Measurements from ENCODE around the gene KCNB1.
A peak's percentile ranks its signal among the peaks of the same experiment; 100 is the strongest.

KCNB1 gene

DNA sequence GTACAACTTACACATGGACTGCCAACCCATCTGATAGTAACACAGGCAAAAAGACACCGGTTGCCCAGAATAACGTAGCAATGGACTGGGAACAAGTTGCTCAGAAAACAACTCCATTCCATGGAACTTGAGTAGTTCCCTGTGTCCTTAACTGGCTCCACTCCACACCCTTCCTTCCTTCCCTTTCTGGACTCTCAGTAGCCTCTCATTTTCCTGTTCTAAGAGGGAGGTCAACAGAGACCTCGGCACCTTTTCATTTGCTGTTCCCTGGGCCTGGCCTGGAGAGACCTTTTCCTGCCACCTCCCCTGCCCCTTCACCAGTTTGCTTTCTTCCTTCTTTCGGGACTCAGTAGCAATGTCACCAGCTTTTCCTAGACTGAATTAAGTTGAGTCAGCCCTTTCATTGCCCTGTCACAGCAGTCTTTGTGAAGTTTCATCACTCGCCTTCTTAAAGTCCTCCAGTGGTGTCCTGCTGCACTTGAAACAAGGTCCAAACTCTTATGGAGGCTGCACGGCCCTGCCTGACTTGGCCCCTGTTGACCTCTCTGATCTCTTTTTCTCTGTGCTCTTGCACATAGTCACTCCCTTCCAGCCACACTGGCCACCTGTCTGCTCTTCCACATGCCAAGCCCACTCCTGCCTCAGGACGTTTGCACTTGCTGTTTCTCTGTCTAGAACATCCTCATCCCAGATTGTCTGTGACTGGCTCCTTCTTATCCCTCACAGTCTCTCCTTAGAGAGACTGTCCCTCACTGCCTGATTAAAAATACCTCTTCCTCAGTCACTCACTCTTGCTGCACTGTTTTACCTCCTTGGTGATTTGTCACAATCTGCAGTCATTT is 90.8 kb downstream of the KCNB1 start:
- DNase-seq (ENCODE audit: low read depth, low spot score), result no peak

DNA sequence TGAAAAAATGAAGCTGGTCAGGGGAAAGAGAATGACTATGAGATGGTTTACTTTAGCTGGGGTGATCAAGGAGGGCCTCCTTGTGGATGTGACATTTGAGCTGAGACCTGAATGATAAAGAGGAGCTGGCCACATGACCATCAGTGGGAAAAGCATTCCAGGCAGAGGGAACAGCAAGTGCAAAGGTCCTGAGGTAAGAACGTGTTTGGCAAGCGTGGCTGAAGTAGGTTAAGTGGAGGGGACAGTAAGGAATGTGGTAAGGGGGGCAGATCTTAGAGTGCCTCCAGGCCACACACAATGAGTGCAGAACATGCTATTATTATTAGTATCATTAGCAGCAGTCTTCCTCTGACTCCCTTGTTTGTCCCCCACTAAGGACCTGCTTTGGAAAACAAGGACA is 92.6 kb downstream of the KCNB1 start:
- no peak for DNase-seq (ENCODE audit: low read depth, low spot score)

DNA sequence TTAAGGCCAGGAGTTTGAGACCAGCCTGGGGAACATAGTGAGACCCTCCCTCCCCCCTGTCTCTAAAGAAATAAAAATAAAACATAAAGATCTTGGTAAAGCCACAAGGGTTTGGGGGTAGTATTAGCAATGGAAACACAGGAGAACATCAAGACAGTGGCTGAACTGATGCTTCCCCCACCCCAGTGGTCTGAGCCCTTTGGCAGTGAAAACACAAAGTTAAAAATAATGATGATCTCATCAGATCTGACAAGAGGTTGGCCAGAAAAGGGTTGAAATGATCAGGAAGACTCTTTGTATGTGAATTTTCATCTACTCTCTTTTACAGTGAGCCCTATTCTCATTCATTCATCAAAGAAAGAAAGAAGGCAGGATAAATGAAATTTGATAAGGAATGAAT is 93.7 kb downstream of the KCNB1 start:
- DNase-seq (ENCODE audit: low read depth, low spot score), result peak; percentile 32

DNA sequence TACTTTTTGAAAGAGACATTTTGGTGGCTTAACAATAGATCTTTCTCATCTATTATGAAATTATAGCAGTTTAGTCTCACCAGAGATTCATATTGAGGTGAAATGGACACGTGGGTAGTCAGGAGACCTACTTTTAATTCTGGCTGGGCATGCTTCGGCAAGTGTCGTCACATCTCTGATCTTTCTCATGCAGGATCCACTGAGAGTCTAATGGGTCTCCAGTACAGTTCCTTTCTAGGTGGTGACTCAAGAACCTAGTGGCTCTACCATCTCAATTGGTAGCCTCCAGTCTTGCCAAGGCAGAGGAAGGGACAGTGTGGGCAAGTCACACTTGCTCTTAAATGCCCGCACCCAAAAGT is 94.9 kb downstream of the KCNB1 start:
- DNase-seq (ENCODE audit: low read depth, low spot score), result no peak

DNA sequence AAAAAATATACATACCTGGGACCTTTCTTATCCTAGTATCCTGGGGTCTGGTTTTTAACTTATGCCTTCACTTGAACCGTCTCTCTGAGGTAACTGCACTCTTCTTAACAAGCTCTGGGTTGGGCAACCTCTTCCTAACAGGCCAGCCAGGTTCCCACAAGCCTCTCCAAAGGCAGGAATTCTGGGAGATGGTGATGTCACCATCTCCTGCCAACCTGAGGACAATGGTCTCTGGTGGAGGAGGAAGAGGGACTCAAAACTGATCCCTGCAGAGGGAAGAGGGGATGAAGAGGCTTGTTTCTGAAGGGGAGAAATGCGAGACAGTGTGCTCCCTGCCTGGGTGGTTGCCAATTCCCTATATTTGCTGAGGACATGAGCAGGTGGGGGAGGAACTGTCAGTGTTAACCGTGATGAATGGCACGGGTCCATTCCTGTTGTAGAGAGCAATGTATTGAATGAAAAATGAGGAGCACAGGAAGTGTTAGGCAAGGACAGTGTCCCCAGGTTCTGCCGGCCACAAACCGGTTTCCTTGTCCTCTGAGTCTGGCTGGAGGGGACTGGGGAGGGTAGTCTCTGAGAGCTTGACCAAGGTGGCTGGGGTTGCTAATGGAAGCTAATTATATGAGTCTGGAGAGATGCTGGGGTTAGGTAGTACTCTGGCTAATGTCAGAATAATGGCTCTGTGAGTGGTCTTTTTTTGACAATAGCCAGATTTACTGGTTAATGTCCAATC is 95.5 kb downstream of the KCNB1 start:
- no peak for DNase-seq (ENCODE audit: low read depth, low spot score)

DNA sequence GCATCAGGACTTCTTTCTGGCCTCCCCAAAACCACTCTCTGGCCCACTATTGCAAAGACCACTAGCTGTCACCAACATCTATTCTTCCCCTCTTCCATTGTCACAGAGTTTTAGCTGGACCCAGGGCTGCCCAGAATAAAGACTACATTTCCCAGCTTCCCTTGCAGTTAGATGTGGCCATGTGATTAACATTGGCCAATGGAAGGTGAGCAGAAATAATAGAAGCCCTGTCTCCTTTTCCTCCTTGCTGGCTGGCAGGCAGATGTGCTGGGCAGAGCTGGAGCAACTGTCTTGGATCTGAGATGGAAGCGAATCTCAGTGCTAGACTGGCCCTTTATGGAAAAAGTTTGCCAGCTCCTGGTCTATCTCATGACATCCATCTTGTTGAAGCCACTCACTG is 97.0 kb downstream of the KCNB1 start:
- DNase-seq (ENCODE audit: low read depth, low spot score), result peak; percentile 44

DNA sequence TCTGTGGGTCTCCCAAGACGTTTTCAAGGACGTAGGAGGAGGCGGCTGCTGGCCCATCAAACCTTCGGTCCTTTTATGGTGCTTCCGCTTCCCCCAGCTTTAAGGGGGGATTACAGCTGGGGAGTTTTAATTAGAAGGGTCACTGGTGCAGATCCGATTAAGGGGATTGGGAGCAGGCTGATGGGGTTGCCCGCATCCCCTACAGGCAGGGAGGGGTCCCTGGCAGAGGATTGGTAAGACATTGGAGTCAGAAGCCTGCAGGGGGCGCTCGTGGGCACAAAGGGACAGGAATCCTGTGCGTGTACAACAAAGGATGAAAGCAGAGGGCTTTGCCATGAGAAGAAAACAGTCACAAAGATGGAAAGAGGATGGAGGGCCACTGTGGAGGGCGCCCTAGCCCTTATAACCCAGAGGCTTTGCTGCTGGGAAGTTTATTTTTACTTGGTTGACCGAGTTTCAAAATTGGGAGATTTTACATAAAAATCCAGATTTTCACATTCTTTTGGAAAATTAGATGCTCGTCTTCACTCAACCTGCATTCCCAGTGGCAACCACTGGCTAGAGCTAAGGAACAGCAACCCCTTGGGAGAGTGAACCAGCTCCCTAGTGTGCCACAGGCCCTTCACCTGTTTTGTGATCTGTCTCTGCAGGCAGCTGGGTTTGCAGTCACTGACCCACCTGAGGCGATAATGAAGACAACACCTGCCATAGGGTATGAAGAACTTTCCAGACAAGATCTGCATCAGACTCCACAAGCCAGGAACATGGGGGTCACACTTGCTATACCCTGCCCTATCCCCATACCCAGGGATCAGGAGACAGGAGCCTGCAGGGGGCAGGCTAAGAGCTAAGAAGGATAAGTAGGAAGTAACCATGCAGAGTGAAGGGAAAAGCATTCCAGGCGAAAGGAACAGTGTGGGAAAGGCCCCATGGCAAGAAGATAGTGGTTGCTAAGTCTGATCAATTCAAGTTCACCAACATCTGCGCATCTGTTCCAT is 97.7 kb downstream of the KCNB1 start:
- DNase-seq (ENCODE audit: low read depth, low spot score), result peak; percentile 75

DNA sequence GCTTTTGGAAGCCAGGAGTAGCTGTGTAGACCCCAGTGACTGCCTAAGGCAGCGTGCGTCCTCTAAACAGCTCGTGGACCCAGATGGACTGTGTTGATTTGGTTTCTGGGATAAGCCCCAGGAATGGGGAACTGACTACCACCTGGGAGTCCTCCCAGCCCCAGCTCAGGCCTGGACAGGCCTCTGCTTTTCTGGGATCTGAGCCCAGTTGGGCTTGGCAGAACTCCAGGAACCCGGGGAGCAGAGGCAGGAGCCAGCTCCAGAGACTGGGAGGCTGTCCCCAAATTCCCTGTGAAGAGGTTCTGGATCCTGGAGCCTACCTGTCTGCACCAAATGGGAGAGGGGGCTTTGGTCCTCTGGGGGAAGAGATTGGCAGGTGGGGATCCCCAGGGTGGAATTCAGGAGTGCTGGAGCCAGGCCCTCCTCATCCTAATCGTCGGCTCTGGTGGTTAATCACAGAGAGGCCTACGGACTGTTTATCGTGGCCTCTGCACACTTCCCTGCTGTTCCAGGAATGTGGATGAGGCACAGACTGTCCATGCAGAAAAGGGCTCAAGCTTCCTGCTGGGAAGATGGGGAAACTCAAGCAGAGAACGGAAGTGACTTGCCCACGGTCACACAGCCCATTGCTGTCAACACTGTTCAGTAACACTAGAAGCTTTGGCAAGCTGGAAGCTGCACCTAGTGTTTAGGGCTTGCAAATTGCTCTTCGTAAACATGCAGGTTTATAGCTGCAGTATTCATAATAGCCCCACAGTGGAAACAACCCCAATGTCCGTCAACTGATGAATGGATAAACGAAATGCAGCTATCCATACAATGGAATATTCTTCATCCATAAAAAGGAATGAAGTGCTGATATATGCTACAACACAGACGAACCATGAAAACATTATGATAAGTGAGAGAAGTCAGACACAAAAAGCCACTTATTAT is 100.6 kb downstream of the KCNB1 start:
- DNase-seq (ENCODE audit: low read depth, low spot score), result peak; percentile 90

GRCh38 chr20:49380337-49380780 is 102.1 kb downstream of the KCNB1 start:
- no peak for DNase-seq (ENCODE audit: low read depth, low spot score)

GRCh38 chr20:49379338-49379737 is 103.1 kb downstream of the KCNB1 start:
- DNase-seq (ENCODE audit: low read depth, low spot score), result no peak

DNA sequence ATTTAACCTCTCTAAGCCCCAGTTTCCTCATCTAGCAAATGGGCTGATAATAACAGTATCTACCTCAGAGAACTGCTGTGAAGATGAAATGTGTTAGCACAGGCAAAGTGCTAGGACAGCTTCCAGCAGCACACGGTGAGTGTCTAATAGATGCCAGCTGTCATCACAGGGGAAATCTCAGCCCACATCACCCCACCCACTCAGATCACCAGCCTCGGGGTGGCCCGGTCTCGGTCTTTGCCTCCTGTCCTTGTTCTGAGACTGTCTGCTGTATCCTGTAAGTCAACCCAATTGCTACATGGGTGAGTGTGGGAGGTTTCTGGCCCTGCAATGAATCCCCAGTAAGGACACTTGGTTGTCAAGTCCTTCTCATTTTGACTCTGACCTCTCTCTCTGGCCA is 105.1 kb downstream of the KCNB1 start:
- no peak for DNase-seq (ENCODE audit: low read depth, low spot score)

DNA sequence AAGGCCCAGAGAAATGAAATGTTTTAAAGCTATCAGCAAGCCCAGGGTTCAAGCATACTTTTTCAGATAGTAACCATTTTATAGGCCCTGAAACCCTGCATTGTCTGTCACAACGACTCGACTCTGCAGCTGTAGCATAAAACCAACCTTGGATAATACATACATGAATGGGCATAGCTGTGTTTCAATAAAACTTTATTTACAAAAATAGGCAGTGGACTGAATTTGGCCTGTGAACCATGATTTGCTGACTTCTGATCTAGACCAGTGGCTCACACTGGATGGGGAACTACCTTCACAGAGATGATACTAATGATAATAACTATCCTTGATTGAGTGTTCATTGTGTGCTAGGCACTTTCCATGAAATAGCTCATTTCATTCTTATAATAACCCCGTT is 107.3 kb downstream of the KCNB1 start:
- no peak for DNase-seq (ENCODE audit: low read depth, low spot score)

- no peak for DNase-seq (ENCODE audit: low read depth, low spot score)
These were observed 110.3 kb downstream of the KCNB1 start for GRCh38 chr20:49372095-49372734.

- DNase-seq (ENCODE audit: low read depth, low spot score), result no peak
These were observed 113.9 kb downstream of the KCNB1 start for GRCh38 chr20:49368596-49368995.

DNA sequence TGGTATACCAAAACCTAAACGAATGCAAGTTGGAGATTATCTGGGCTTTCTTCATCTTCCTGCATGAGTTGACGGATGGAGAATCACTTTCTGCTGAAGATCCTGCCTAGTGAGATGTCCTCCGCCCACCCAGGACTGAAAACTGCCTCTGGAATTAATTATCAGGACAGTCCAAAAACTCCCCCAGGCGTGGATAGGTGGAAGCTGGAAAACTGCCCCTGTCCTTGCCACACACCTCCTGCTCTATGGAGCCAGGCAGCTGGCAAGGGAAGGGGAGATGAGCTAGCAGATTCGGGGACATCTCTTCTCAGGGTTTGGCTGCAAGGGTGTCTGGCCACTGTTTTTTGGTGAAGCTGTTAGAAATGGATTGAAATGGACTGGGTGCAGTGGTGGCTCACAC is 115.4 kb downstream of the KCNB1 start:
- no peak for DNase-seq (ENCODE audit: low read depth, low spot score)

- DNase-seq (ENCODE audit: low read depth, low spot score), result peak; percentile 24
These were observed 115.8 kb downstream of the KCNB1 start for GRCh38 chr20:49366687-49367086.

GRCh38 chr20:49361862-49362660 is 120.4 kb downstream of the KCNB1 start:
- peak; percentile 64 for DNase-seq (ENCODE audit: low read depth, low spot score)

DNA sequence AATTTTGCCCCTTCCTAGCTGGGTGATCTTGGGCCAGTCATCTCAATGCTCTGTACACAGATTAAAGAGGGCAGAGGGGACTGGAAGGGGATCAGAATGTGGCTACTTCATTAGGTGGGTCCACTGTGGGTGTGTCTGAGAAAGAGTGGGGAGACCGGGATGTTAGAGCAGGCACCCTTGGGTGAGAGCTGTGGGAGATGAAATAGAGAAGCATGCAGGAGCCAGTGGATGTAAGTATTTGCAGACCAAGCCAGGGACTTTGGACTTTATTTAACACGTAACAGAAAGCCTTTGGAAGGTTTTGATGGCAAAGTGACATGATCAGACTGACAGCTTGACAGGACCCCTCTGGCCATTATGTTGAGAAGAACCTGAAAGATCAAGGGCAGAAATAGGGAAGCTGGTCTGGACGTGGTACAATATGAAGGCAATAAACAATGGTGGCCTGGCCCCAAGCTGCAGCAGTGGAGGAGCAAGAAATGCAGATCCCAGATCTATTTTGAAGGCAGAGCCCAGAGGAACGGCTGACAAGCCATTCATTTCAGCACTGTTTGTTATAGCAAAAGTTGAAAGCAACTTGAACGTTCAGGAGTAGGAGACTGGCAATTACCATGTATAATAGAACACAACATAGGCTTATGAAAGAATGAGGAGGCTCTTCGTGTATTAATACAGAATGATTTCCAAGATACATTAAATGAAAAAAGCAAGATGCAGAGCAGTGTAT is 122.1 kb downstream of the KCNB1 start:
- no peak for DNase-seq (ENCODE audit: low read depth, low spot score)

DNA sequence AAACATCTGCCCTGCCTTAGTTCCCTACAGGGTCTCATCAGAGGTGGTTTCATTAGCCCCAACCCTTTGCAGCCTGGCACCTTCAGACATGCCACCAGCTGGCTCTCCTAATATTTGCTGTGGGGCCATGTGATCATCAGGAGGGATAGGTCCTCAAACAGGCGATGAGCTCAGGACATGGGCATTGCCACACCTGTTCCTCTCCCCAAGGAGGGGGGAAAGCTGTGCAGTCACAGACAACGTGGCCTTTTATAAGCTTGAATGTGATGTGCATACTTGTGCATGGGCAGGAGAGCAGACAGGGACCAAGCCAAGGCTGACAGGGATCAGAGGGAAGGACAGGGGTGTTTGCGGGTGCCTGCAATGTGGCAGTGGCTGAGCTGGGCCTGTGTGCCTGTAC is 125.8 kb downstream of the KCNB1 start:
- no peak for DNase-seq (ENCODE audit: low read depth, low spot score)

All from astrocyte of the hippocampus (primary cell).